LNCAP (cell line): Measurements from ENCODE around the gene HAPLN2.

ENCODE experiments used
- CTCF ChIP-seq: fragments of 450-650 bp; IDR thresholded peaks from 2 replicates; pipeline ENCODE4 v1.5.1; 2017; ENCODE audit warnings: mild to moderate bottlenecking

HAPLN2 gene

GRCh38 chr1:156616463-156616862, 2.8 kb upstream of the HAPLN2 start:
- no peak; the same call in 1 of the 2 replicates for TF ChIP-seq CTCF

DNA sequence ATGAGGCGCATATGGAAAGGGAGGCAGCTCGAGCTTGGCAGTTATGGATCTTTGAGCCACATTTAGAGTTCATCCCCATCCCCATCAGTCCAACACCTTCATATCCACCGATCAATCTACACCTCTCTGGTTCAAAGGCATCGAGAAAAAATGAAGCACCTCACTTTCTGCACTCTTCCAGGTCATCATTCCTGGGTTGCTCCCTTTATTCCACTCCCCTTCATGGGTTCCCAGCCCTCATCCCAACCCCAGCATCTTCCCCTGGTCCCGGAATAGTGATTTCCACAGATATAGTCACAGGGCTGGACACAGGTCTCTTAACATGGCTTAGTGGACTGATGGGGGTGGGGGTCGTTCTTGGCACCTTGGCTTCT, 354 bp downstream of the HAPLN2 start:
- no peak for TF ChIP-seq CTCF

DNA sequence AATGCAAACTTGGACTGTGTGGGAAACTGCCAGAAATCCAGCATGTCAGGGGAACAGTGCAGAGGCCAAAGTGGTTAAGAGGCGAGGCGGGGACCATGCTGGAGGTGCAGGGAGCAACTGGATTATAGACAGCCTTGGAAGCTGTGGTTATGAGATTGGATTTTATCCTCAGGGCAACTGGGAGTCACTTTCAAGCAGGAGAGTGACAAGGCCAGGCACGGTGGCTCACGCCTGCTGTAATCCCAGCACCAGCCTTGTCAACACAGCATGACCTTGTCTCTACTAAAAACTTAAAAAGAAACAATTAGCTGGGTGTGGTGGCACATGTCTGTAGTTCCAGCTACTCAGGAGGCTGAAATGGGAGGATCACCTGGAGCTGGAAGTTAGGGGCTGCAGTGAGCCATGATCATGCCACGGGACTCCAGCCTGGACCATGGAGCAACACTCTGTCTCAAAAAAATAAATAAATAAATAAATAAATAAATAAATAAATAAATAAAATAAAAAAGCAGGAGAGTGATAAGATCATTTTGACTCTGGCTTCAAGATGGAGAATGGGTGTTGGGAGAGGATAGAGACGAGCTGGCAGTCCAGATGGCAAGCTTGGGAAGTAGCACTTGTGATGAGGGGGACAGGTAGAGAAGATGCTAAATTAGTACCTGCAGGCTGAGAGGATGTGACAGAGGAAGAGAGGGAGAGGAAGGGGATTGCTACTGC, 3.5 kb downstream of the HAPLN2 start:
- no peak for TF ChIP-seq CTCF

DNA sequence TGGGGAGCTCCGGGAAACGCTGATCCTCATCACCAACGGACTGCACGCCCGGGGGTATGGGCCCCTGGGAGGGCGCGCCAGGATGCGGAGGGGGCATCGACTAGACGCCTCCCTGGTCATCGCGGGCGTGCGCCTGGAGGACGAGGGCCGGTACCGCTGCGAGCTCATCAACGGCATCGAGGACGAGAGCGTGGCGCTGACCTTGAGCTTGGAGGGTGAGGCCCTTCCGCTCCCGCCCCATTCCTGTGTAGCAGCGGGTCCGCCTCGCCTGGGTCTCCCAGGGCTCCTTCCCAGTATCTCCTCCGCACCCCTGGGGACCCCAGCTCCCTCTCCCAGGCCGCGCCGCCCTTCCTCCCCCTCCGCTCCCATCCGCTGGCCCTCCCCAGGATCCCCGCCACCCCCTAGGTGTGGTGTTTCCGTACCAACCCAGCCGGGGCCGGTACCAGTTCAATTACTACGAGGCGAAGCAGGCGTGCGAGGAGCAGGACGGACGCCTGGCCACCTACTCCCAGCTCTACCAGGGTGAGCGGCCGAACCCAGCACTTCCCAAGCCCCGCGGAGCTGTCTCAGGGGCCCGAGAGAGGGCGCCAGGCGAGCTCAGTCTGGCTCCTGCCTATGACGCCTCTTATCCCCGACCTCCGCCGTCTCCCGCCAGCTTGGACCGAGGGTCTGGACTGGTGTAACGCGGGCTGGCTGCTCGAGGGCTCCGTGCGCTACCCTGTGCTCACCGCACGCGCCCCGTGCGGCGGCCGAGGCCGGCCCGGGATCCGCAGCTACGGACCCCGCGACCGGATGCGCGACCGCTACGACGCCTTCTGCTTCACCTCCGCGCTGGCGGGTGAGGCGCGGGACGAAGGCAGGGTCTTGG, 5.0 kb downstream of the HAPLN2 start:
- peak; percentile 44 for TF ChIP-seq CTCF

- no peak for TF ChIP-seq CTCF
Measured at GRCh38 chr1:156624814-156625435, 5.7 kb downstream of the HAPLN2 start.

- TF ChIP-seq CTCF, result peak; percentile 99
Measured at GRCh38 chr1:156625436-156626078, 6.3 kb downstream of the HAPLN2 start.

GRCh38 chr1:156626079-156626438, 6.8 kb downstream of the HAPLN2 start:
- TF ChIP-seq CTCF, result peak; percentile 40
